ENCODE measurements around the gene RHBDF2. TPM values are rescaled to one million over a fixed set of nuclear protein-coding genes. Genes with fewer than 3 reads are reported as not detected.

The RHBDF2 gene
- 10 to 100 TPM; 11.6 to 12.8 TPM for total RNA-seq
- long read RNA-seq, partial matches to known transcripts = 7 of 9 reads
- long read RNA-seq, other reads (novel, unspliced or antisense) = 2 of 9 reads

DNA sequence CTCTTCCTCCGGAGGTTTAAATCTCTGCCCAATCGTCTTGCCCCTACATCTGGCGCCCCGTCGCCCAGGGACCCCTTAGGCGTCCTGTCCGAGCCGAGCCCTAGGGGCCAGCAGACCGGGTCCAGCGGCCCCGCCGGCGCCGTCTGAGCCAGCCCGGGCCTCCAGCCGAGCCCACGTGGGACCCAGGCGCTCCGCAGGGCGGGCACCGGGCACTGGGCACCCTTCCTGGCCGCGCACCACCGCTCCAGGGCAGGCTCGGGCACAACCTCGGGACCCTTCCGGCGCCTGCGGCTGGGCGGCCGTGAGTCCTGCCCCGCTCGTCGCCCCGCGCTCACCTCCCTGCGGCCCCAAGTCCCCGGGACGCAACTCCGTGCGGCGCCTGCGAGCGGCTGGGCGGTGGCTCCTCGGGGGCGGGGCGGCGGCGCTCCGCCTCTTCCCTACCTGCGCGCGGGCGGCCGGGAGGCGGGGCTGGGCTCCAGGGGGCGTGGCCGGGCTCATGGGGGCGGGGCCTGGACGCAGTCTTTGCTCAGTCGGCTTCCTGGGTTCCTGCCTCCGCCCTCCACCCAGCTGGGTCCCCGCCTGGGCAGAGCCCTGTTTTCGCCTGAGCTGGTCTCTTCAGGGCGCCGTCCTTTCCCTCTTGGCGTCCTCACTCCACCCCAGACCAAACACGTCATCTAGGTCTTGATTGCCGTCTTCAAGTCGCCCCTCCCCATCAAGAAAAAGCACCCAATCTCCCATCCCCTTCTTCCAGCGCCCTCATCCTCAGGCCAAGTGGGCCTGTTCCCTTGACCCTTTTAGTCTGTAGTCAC lies at the start of gene RHBDF2:
RHBDF2 (minus strand) TSS at position 406 of the 809 bp plus-strand sequence. CDS start 19,899 bp downstream, outside the sequence.
- ATAC-seq = peak; percentile 94
- intact Hi-C loops (cut with DNase I, micrococcal nuclease) = no loop called here
- DNase-seq = peak; percentile 89 to 94

DNA sequence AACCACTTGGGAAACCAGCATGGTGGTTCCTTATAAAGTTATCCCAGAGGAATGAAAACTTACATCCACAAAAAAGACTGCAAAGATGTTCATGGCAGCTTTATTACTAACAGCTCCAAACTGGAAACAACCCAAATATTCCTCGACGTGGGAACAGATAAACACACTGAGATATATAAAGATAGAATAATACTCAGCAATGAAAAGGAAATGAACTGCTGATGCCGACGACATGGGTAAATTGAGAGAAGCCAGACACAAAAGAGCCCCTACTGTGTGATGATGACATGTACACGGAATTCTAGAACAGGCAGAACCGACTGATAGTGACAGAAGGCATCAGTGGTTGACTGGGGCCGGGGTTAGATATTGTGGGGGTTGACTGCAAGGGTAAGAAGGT lies 48.3 kb upstream of the RHBDF2 start:
- DNase-seq (no peak), ATAC-seq (no peak)
- intact Hi-C loops (cut with DNase I, micrococcal nuclease) = no loop called here

DNA sequence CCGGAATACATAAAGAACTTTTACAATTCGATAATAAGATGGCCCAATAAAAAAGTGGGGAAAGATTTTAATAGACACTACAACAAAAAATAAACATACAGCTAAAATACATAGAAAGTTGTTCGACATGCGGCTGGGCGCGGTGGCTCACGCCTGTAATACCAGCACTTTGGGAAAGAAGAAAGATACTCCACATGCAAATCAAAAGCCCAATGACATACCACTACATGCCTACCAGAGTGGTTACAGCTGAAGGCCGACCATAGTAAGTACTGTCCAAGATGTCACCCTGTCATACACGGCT lies 47.9 kb upstream of the RHBDF2 start:
- intact Hi-C loops (cut with DNase I, micrococcal nuclease) = no loop called here
- DNase-seq = no peak
- no peak for ATAC-seq

DNA sequence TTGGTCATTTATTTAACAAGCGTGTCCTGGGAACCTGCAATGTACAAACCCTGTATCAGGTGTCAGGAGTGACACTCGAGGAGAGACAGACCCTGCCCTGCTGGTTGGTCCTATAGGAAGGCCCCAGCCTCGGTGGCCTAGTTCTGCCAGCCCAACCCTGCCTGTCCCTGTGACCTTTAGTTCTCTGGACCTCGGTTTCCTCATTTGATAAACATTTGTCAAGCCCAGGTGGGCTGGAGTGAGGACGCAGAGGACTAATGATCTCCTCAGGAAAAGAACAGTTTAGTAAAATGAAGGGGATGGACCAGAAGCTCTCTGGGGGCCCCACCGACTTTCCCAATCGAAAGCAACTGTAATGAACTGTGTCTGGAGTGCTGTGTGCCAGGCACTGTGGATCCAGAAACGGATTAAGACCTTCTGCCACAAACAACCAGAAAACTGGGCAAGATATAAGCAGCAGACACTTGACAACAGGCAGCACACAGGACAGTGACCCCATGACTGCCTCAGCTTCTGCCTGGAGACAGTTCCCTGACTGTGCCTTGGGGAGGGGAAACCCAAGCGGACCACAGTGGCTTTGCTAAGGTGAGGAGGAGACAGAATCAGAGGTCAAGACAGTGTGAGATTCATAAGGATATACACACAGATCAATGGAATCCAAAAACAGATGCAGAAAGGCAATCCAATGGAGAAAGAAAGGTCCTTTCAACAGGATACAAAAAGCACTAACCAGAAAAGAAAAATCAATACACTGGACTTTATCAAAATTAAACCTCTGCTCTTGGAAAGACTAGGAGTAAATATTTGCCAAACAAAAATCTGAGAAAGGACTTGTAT lies 47.4 kb upstream of the RHBDF2 start:
- no peak for ATAC-seq
- intact Hi-C loops (cut with DNase I, micrococcal nuclease) = no loop called here
- no peak for DNase-seq

DNA sequence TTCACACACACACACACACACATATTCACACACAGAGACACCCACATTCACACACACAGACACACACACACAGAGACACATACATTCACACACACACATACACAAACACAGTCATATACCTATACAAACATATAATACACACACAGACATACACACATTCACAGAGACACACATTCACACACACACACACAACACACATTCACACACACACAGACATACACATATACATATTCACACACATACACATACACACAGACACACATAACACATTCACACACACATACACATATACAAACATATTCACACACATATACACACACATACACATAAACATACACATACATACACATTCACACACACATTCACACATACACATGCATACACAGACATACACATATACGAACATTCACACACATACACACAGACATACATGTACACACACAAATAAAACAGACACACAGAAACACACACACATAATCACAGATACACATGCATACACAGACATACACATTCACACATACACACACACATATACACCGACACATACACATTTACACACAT lies 46.5 kb upstream of the RHBDF2 start:
- ATAC-seq (no peak), DNase-seq (no peak)
- intact Hi-C loops (cut with DNase I, micrococcal nuclease) = no loop called here

DNA sequence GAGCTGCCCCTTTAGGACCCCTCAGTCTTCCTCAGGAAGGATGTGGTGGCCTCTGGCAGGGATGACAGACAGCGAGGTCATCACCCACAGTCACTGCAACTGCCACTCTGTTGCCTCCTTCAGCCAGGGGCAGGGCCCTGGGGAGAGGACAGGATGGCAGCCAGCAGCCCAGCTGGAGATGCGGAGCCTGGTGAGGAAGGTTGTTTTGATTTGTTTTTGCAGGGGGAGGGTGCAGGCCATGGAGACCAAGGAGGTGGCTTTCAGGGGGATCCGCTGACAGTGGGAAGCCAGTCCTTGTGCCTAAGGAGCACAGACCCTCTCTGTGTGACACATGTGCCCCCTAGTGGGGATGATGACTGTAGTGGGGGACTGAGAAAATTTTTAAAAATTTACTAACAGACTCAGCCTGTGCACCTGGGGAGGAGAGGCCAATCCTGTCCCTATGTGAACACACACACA lies 46.0 kb upstream of the RHBDF2 start:
- ATAC-seq (peak; percentile 59), DNase-seq (peak in 1 of 2 donors; percentile 65)
- intact Hi-C loops (cut with DNase I, micrococcal nuclease) = no loop called here

DNA sequence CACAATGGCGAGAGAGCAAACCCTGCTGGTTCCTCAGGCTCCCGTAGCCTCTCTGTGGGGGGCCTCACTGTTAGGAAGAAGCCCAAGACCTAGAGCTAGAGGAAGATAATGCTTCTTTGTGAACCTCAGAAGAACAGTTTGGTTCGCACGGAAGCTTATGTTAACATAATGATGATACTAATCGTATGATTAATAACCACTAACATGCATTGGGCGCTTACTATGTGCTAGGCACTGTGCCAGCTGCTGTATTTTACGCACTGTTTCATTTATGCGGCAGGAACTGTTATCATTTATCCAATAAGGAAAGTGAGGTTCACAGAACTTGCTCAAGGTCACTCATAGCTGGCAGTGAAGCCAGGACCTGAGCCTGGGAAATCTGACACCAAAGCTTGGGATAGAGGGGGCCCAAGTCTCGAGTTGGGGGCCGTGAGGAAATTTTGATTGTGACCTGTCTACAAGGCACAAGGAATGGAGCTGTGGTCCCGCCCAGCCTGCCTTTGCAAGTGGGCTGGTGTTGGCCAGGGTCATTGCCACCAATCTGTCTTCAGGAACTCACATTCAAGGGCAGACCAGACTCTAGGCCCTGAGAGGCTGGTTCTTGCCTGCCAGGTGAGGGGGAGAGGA lies 45.4 kb upstream of the RHBDF2 start:
- no peak for DNase-seq
- ATAC-seq = no peak
- intact Hi-C loops (cut with DNase I, micrococcal nuclease) = no loop called here

DNA sequence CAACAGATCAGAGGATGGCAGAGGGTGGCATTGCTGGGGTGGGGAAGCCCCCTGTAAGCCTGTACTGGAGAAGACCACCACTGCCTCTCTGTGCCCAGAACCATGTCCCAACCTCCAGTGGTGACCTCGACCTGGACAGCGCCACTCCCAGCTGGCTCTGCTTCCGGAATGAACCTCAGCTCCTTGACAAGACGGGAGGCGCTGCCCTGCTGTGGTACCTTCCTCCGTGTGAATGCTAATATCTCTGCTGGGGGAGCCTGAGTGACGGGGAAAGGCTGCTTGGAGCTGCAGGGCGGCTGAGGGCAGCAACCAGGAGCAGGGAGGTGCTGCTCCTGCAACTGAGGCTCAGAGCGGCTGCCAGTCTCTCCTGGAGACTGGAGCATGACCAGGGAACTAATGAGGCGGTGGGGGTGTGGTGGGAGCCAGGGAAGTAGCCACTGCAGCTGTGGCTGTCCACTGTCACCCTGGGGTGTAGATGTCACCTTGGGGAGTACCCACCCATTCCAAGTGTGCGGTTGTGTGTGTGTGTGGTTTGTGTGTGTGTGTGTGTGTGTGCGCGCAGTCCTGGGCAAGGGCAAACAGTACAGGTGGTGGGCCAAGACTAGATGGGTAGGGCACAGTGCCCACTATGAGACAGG lies 44.8 kb upstream of the RHBDF2 start:
- ATAC-seq (peak; percentile 20), DNase-seq (no peak)
- intact Hi-C loops (cut with DNase I, micrococcal nuclease) = no loop called here

DNA sequence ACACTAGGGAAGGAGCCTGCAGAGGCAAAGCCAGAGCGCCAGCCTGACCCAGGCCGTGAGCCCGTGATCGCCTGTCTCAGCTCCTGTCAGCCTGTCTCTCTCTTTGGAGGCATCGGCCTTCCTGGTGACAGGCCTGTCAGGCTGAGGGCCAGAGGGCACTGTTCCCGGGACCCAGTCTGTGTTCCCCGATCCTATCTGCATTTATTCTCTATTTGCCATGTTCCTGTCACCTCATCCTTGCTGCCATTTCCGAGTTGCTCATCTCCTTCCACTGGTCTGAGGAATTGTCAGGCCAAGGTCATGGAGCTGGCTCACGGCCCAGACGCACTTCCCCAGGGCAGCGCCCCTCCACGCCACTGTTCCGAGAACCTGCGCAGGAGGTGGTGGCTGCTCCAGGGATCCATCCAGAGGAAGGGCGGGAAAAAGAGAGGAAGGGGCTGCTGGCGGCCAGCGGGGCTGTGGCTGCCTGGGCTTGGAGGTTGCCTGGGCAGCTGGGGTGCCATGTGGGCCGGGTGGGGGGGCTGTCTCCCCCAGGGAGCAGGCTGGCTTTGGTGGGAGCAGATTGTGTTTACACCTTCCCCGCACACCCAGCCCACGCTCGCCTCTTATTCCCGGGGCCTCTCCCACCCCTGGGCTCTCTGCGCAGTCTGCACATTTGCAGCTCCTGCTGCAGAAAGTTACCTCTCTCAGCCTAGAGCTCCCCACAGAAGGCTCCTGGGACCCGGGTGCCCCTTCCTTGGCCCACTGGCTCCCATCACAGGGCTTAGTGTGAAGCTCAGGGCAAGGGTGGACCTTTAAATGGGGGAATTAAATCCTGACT lies 43.5 kb upstream of the RHBDF2 start:
- DNase-seq = no peak
- intact Hi-C loops (cut with DNase I, micrococcal nuclease) = no loop called here
- ATAC-seq = no peak

DNA sequence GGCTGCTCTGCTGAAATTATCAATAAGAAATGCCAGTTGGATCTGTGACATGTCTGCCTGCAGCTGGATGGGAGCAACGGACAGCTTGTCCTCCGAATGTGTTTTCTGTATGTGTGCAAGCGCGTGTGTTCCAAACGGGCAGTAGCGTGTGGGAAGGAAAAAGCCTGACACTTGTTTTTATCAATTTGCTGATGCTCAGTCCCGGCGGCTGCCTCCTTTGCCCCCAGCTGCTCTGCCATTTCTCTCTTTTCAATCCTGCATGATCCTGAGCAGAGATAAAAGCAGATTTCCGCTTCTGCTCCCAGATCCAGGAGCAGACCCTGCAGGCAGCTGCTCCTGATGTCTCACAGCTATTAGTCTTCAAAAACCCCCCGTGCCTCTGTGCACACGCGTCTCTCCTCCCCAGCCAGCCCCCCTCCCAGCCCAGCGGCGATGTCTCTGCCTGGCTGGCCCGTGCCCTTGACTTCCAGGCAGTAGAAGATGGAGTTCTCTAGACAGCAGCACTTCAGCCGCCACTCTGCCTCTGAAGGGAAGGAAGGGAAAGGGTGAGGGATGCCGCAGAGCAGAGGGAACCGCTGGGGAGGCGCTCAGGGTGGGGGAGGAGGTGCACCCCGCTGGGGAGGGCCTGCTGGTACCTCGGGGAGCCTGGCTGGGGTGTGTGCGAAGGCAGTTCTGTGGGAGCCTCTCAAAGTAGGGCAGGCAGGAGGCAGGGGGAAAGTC lies 42.8 kb upstream of the RHBDF2 start:
- no peak for DNase-seq
- no peak for ATAC-seq
- intact Hi-C loops (cut with DNase I, micrococcal nuclease) = no loop called here

DNA sequence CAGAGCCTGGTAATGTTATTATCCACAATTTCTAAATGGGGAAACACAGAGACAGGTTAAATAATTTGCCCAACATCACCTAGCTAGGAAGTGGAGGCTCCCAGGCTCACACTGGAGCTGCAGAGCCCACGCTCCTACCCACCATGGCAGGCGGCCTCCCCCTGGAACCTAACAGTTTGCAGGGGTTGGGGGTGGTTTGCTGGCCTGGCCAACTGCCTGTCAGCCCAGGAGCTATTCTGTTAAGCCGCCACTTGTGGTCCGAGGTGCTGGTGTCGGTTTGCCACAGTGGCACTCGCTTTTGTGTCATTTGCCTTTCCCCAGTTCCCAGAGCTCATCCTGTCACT lies 42.2 kb upstream of the RHBDF2 start:
- intact Hi-C loops (cut with DNase I, micrococcal nuclease) = no loop called here
- ATAC-seq (no peak), DNase-seq (no peak)

DNA sequence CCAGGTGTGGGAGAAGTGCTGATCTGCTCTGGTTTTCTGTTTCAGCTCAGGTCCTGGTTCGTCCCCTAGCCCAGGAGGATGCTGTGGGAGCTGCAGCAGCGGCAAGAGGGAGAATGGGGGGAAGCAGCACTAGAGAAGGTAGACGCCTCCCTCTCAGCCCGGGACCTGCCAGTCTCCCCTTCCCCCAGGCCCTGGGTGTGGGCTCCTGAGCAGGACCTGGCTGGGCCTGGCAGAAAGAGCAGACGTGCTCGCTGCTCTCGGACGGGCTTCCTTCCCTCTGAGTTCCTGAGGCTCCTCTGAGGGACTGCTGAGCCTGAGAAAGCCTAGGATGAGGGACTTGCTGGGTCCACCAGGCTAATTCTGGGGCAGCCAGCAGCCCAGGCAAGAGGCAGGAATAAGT lies 41.8 kb upstream of the RHBDF2 start:
- intact Hi-C loops (cut with DNase I, micrococcal nuclease) = no loop called here
- ATAC-seq (no peak), DNase-seq (no peak)

DNA sequence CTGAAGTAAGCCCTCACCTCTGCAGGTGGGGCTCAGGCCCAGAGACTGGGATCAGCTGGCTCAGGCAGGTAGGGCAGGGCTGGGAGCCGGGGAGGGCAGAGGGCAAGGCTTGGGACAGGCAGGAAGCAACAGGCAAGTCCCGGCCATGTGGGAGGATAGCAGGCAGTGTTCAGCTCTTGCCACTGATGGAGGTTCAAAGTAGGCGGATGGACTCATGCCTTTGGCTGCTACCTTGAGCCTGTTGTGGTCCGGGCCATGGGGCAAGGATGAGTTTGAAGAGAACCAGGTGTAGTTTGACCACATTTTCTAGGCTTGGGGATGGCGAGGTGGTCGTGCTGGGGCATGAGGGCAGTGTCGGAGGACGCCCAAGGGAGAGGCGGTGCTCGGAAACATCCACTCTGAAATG lies 41.3 kb upstream of the RHBDF2 start:
- DNase-seq = no peak
- intact Hi-C loops (cut with DNase I, micrococcal nuclease) = no loop called here

DNA sequence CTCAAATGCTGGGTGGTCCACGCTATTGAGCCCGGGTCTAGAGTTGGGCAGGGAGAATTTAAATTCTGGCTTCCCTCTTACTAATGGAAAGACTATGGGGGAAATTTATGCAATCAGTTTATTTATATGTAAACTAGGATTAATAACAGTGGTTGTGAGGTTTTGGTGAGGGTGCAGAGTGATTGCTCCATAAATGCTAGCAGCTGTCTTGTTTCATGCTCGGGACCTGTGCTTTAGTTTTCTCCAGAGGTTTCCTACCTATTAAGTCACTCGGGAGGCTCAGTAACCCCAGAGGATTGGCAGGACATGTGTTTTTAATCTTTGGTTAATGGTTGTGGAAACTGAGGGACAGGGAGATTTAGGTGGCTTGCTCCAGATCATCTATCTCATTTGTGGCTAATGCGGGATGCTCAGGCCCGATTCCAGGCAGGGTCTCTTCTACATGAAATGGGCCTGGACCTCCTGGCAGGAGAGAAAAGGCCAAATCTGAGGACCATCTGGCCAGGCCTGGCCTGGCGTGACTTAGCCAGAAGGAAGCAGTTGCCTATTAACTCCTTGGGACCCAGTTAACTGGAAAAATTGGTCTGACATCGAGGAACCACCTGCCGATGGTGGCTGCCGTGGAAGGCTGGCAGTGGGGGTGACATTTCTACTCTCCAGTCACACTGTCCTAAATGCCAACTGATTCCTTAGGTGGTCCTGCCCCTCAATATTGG lies 40.7 kb upstream of the RHBDF2 start:
- intact Hi-C loops (cut with DNase I, micrococcal nuclease) = no loop called here
- no peak for ATAC-seq
- no peak for DNase-seq

More for the DNA sequence above, 41.3 kb upstream of the RHBDF2 start:
- peak; percentile 52 for ATAC-seq

DNA sequence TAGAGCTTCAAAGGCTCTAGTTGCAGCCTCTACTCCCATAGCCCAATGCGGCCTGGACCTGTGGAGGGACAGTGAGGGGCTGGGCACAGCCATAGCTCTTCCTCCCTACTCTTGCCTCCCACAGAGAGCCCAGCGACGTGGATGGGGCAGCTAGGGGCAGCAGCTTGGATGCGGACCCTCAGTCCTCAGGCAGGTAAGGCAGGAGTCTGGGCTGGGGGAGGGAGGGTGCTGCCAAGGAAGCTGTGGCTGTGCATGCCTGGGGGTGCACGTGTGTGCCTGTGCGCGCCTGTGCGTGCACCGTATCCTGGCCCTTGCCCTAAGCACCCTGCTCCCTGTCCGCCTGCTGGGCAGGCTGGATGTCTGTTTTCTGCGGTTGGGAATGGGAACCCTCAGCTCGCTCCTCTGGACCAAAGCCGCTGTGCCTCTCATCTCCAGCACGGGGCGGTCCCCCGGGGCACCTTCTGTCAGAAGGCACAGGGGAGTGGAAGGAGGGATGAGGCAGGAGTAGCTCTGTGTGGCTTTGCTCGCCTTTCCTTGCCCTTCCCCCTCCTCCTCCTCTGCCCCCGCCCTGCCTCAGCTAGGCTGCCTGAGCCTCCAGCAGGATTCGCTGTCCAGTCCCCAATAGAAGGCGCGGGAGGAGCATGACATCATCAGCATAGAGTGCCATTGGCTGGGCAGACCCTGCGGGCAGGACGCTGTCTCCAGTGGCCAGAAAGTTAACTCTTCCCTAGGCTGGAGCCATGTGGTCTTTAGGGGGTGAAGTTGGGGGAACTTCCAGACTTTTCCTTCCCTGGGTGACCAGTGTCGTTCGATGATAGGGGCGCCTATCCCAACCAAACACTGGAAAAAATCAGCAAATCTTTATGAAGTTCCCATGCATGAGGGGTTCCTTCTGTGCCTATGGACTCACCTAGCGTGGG lies 39.4 kb upstream of the RHBDF2 start:
- intact Hi-C loops (cut with DNase I, micrococcal nuclease) = no loop called here
- ATAC-seq = peak; percentile 96

More for the DNA sequence above, 39.4 kb upstream of the RHBDF2 start:
- DNase-seq = peak; percentile 87 to 94
